Nephron (organoid): ENCODE data around the gene XCL1.
"Not testable (repeated sequence)": the region's sequence is repeated elsewhere in the genome, so short reads cannot be mapped to it uniquely, and the experiment has no call there.

ENCODE experiments used
- H3K27ac Mint-ChIP-seq, 3 experiments: 2 replicates each; pipeline ENCODE4 v1.8.0; 2020; ENCODE audit warnings: mixed read lengths in 3 of 3, mild to moderate bottlenecking in 2 of 3, moderate library complexity in 1 of 3
- H3K27me3 Mint-ChIP-seq: 2 replicates; pipeline ENCODE4 v1.8.0; 2021; ENCODE audit warnings: low read depth, mild to moderate bottlenecking, moderate library complexity, mixed read lengths
- H3K36me3 Mint-ChIP-seq: 2 replicates; pipeline ENCODE4 v1.8.0; 2020; ENCODE audit warnings: low read depth, mixed read lengths
- H3K4me1 Mint-ChIP-seq: 2 replicates; pipeline ENCODE4 v1.8.0; 2020; ENCODE audit warnings: mixed read lengths
- H3K4me3 Mint-ChIP-seq, 3 experiments: 2 replicates each; pipeline ENCODE4 v1.8.0; 2020; ENCODE audit warnings: mild to moderate bottlenecking in 3 of 3, mixed read lengths in 3 of 3, moderate library complexity in 2 of 3
- H3K9me3 Mint-ChIP-seq: 2 replicates; pipeline ENCODE4 v1.8.0; 2020; ENCODE audit warnings: mixed read lengths
- CTCF ChIP-seq, 3 experiments: fragments of 200-600 bp; sonication (generic); IDR thresholded peaks; one replicate each; pipeline ENCODE4 v1.5.0; 2021; ENCODE audit warnings: antibody characterized with exemption in 3 of 3; ENCODE audit not compliant: unreplicated experiment in 3 of 3

The XCL1 gene

GRCh38 chr1:168585191-168585590, 8.8 kb downstream of the XCL1 start:
- Mint-ChIP-seq H3K36me3 (no peaks in the 10 kb centered on the region), H3K27ac (no peak overlapping the region), H3K27me3 (peaks cover 9% of the 10 kb centered on the region), H3K4me1 (peaks cover 7% of the 10 kb centered on the region), H3K4me3 (no peak overlapping the region), H3K9me3 (no peaks in the 10 kb centered on the region)
- TF ChIP-seq CTCF (IDR thresholded peaks at IDR 0.05; ENCODE audit: unreplicated experiment in 3 of 3), result no peak

- peaks cover 9% of the 10 kb centered on the region for H3K27me3 Mint-ChIP-seq
- no peak overlapping the region for H3K27ac Mint-ChIP-seq
- TF ChIP-seq CTCF (IDR thresholded peaks at IDR 0.05; ENCODE audit: unreplicated experiment in 3 of 3), result no peak
- H3K4me3 Mint-ChIP-seq, result no peak overlapping the region
- no peaks in the 10 kb centered on the region for H3K9me3 Mint-ChIP-seq
- H3K36me3 Mint-ChIP-seq, result no peaks in the 10 kb centered on the region
- H3K4me1 Mint-ChIP-seq, result peaks cover 7% of the 10 kb centered on the region
These were observed 9.5 kb downstream of the XCL1 start for GRCh38 chr1:168585937-168586336.

GRCh38 chr1:168589167-168589566, 12.8 kb downstream of the XCL1 start:
- H3K9me3 Mint-ChIP-seq, result no peaks in the 10 kb centered on the region
- H3K27ac Mint-ChIP-seq, result no peak overlapping the region
- peaks cover 9% of the 10 kb centered on the region for H3K27me3 Mint-ChIP-seq
- no peaks in the 10 kb centered on the region for H3K36me3 Mint-ChIP-seq
- H3K4me3 Mint-ChIP-seq, result no peak overlapping the region
- no peak for TF ChIP-seq CTCF (IDR thresholded peaks at IDR 0.05; ENCODE audit: unreplicated experiment in 3 of 3)
- H3K4me1 Mint-ChIP-seq, result no peaks in the 10 kb centered on the region

- H3K27ac Mint-ChIP-seq, result no peak overlapping the region
- TF ChIP-seq CTCF (IDR thresholded peaks at IDR 0.05; ENCODE audit: unreplicated experiment in 3 of 3), result no peak
- no peaks in the 10 kb centered on the region for H3K9me3 Mint-ChIP-seq
- no peaks in the 10 kb centered on the region for H3K36me3 Mint-ChIP-seq
- H3K4me1 Mint-ChIP-seq, result no peaks in the 10 kb centered on the region
- no peak overlapping the region for H3K4me3 Mint-ChIP-seq
- peaks cover 1% of the 10 kb centered on the region for H3K27me3 Mint-ChIP-seq
These were observed 14.7 kb downstream of the XCL1 start for GRCh38 chr1:168591066-168591465.

- Mint-ChIP-seq H3K9me3 (peaks cover 2% of the 10 kb centered on the region), H3K27me3 (no peaks in the 10 kb centered on the region), H3K4me3 (no peak overlapping the region), H3K4me1 (no peaks in the 10 kb centered on the region), H3K27ac (no peak overlapping the region), H3K36me3 (no peaks in the 10 kb centered on the region)
- no peak for TF ChIP-seq CTCF (IDR thresholded peaks at IDR 0.05; ENCODE audit: unreplicated experiment in 3 of 3)
These were observed 15.3 kb downstream of the XCL1 start for GRCh38 chr1:168591641-168592250.

- not testable (repeated sequence) for H3K27ac Mint-ChIP-seq, H3K4me1 Mint-ChIP-seq, H3K36me3 Mint-ChIP-seq, H3K4me3 Mint-ChIP-seq, H3K9me3 Mint-ChIP-seq, H3K27me3 Mint-ChIP-seq
These were observed 19.0 kb downstream of the XCL1 start for GRCh38 chr1:168595403-168595802.
